Adipocyte (in vitro differentiated cells): ENCODE data around the gene TEAD2.

ENCODE experiments used
- DNase-seq: peaks from one replicate; pipeline ENCODE4 v3.0.0-alpha.2; 2015; ENCODE audit warnings: low read depth
- H3K27me3 ChIP-seq: replicated peaks from 2 replicates; pipeline ENCODE4 v1.7.0; 2013; ENCODE audit warnings: mild to moderate bottlenecking, low read length, moderate library complexity; ENCODE audit not compliant: control insufficient read depth, insufficient read depth
- H3K36me3 ChIP-seq: 2 replicates; pipeline ENCODE4 v1.7.0; 2013; ENCODE audit warnings: low read length, mild to moderate bottlenecking, moderate library complexity; ENCODE audit not compliant: control insufficient read depth, insufficient read depth, severe bottlenecking
- H3K4me1 ChIP-seq: 2 replicates; pipeline ENCODE4 v1.7.0; 2013; ENCODE audit warnings: mild to moderate bottlenecking, low read length, moderate library complexity; ENCODE audit not compliant: control insufficient read depth, insufficient read depth
- H3K4me3 ChIP-seq: 2 replicates; pipeline ENCODE4 v1.7.0; 2013; ENCODE audit warnings: mild to moderate bottlenecking, low read length, moderate library complexity
- H3K9ac ChIP-seq: 2 replicates; pipeline ENCODE4 v1.7.0; 2013; ENCODE audit warnings: mild to moderate bottlenecking, low read length, moderate library complexity
- H3K9me3 ChIP-seq: 2 replicates; pipeline ENCODE4 v1.7.0; 2013; ENCODE audit warnings: mild to moderate bottlenecking, low read length, moderate library complexity; ENCODE audit not compliant: control insufficient read depth

Gene TEAD2

DNA sequence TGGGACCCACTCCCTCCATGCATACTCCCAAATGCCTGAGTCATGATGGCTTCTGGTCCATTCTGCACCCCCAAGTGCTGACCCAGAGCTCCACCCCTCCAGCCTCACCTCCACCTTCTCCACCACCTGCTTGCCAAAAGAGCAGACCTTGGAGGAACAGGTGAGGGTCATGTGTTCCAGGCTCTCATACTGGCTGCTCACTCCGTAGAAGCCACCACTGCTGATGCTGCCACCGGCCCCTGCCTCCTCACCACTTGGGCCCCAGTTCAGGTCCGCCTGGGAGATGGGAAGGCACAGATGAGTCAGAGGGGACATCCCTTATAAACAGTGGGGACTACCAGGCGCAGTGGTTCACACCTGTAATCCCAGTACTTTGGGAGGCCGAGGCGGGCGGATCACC is 19.1 kb downstream of the TEAD2 start:
- Histone ChIP-seq H3K36me3 (peaks cover 51% of the 10 kb centered on the region), H3K27me3 (no peaks in the 10 kb centered on the region), H3K4me1 (peaks cover 3% of the 10 kb centered on the region), H3K9me3 (no peaks in the 10 kb centered on the region), H3K4me3 (no peak overlapping the region), H3K9ac (no peak overlapping the region)
- DNase-seq = no peak

DNA sequence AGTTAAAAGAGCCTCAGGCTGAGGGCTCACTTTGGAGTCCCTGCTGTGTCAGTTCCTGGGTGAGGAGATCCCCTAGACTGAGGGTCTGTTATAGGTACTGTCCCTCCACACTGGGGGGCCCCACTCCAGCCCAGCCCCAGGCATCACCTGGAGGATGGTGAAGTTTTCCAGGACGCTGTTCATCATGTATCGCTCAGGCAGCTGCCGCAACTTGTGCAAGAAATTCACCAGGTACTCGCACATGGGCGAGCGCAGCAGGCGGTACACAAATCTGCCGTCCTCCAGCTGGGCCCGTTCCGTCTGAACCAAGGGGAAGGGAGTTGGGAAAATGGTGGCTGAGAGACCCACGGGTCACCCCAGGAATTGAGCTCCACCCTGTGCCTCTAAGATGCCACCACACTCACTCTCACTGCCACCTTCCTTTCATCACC is 19.9 kb downstream of the TEAD2 start:
- no peak for DNase-seq
- H3K9me3 ChIP-seq = no peaks in the 10 kb centered on the region
- no peak overlapping the region for H3K9ac ChIP-seq
- no peak overlapping the region for H3K4me3 ChIP-seq
- H3K4me1 ChIP-seq = peaks cover 3% of the 10 kb centered on the region
- H3K36me3 ChIP-seq = peaks cover 43% of the 10 kb centered on the region
- no peaks in the 10 kb centered on the region for H3K27me3 ChIP-seq

DNA sequence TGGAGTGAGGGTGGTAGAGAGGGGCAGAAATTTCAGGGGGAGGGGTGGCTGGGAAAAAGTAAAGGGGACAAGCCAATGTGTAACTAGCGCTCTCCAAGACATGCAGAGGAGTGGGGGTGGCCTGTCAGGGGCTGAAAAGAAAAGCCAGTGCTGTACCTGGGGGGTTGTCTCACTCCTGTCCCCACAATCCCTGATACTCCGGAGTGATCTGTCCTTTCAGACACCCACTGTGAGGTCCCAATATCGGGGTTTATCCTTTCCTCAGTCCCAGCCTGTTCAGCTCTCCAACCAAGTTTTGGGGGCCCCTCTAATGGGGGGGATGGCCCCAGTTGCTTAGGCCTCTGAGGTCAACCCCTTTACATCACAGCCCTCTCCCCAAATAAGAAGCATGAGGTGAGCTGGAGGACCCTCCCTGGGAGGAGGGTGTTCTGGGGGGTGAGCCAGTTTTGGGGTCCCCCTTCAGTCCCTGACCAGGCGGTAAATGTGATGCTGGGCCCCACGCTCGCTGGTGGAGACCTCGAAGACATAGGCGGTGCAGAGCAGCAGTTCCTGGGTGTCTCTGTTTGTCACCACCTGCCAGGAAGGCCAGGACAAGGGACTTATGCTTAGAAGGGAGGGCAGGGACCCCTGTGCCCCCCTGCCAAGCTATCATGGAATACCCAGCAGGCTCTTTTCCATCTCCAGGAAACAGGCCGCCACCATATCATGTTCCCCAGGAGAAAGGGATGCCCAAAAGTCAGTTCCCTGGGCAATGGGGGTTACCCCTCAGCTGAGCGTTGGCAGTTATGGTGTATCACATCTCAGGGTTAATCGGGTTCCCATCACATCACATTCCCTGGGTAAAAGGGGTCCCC is 21.1 kb downstream of the TEAD2 start:
- Histone ChIP-seq H3K9ac (no peak overlapping the region), H3K36me3 (peaks cover 34% of the 10 kb centered on the region), H3K4me1 (peaks cover 3% of the 10 kb centered on the region), H3K4me3 (no peak overlapping the region), H3K27me3 (no peaks in the 10 kb centered on the region), H3K9me3 (no peaks in the 10 kb centered on the region)
- no peak for DNase-seq

DNA sequence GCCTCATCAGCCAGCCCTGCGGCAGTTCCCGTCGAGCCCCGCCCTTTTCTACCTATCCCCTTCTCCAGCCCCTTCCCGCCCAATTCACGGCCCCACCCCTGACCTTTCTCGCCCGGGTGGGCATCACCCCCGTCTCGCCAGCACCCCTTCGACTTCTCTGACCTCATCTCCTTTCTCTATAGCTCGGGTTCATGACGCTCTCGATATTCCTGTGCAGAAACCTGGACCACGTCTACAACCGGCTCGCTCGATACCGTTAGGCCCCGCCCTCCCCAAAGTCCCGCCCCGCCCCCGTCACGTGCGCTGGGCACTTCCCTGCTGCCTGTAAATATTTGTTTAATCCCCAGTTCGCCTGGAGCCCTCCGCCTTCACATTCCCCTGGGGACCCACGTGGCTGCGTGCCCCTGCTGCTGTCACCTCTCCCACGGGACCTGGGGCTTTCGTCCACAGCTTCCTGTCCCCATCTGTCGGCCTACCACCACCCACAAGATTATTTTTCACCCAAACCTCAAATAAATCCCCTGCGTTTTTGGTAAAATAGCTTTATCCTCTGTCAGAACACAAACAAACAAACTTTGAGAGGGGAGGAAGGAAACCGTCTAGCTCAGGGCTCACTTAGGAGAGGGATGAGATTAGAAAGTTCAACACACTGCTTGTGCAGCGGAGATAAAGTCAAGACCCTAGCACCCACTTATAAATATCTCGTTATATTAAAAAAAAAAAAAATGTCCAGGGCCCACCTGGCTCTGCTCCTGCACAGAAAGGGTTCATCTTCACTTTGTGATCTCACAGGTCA is 21.9 kb downstream of the TEAD2 start:
- Histone ChIP-seq H3K27me3 (no peaks in the 10 kb centered on the region), H3K4me3 (peak overlapping the region; percentile 50), H3K36me3 (peaks cover 34% of the 10 kb centered on the region), H3K9ac (no peak overlapping the region), H3K4me1 (peaks cover 3% of the 10 kb centered on the region), H3K9me3 (no peaks in the 10 kb centered on the region)
- DNase-seq = peak; percentile 19

DNA sequence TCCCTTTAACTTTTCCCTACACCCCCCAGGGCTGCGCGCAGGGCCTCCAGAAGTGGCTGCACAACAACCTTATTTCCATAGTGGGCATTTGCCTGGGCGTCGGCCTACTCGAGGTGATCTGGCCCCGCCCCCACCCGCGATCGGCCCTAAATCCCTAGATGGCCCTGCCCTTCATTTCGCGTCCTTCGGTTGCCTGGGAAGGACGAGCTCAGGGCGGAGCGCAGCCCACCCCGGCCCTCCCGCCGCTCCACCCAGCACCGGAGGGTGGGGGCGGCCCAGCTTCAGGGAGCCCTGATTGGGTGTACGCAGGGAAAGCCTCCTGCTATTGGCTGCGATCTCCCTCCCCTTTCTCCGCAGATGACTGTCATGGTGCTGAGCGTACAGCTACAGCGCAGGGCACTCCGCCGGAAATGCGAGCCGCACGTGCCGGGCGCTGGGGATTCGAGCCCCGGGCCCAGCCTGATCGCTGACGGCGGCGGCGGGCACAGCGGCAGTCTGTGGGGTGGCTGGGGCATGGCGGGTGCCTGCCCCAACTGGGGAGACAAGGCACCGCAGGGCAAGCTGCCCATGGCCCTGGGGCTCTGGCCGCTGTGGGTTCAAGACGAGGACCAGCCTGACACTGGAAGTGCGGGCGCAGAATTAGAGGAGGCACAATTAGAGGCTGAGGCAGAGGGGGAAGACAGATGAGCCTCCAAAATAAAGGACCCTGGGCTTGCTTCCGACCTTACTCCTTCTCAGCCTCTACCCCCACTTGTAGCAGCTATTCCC is 22.7 kb downstream of the TEAD2 start:
- peak overlapping the region; percentile 50 for H3K4me3 ChIP-seq
- H3K9ac ChIP-seq = peak overlapping the region; percentile 29
- no peaks in the 10 kb centered on the region for H3K9me3 ChIP-seq
- DNase-seq = peak; percentile 33
- no peaks in the 10 kb centered on the region for H3K27me3 ChIP-seq
- peaks cover 26% of the 10 kb centered on the region for H3K36me3 ChIP-seq
- peaks cover 3% of the 10 kb centered on the region for H3K4me1 ChIP-seq

DNA sequence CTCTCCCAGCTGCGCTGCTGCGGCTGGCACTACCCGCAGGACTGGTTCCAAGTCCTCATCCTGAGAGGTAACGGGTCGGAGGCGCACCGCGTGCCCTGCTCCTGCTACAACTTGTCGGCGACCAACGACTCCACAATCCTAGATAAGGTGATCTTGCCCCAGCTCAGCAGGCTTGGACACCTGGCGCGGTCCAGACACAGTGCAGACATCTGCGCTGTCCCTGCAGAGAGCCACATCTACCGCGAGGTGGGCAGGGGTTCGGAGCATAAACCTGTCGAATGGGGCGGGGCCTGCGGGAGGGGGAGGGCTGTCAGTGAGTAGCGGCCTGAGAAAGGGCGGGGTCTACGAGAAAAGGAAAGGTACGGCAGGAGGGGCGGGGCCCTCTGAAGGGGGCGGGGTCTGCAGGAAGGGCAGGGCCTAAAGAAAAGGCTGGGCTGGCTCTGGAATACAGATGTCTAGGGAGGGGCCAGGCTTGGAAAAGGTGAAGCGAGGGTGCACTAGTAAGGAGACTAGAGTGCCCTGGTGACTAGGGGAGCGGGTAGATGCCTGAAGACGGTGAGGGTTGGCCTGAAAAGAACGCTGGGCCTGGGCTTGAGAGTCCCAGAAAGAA is 23.4 kb downstream of the TEAD2 start:
- H3K9ac ChIP-seq = peak overlapping the region; percentile 29
- H3K9me3 ChIP-seq = no peaks in the 10 kb centered on the region
- no peaks in the 10 kb centered on the region for H3K27me3 ChIP-seq
- peak overlapping the region; percentile 50 for H3K4me3 ChIP-seq
- H3K4me1 ChIP-seq = peaks cover 3% of the 10 kb centered on the region
- peaks cover 24% of the 10 kb centered on the region for H3K36me3 ChIP-seq
- DNase-seq = peak; percentile 14

DNA sequence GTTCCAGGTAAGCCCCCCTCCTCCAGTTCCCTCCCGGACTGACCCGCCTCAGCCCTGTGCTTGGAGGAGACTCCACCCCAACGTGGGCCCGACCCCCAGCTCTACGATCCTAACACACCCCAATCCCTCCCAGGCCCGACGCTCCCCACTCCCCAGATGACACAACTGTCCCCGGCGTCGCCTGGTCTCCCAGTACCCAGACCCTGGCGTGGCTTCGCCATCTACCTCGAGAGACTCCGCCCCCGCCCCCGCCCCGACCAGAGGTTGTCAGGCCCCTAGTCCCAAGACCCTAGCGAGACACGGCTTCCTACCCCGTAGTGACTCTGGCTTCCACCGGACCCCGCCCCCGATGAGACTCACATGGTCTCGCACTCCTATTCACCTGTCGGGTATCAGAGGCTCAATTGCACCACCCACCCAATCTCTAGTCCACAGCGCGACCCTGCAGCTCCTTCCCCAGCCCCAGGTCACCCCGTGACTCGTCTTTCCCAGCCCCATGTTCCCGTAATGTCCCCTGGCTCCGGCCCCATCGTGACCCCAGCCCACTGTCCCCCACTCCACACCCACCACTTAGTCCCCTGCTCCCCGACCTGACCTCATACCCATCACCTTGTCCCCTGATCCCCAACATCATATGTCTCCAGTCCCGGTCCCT is 24.1 kb downstream of the TEAD2 start:
- Histone ChIP-seq H3K4me3 (no peak overlapping the region), H3K36me3 (peaks cover 20% of the 10 kb centered on the region), H3K9me3 (no peaks in the 10 kb centered on the region), H3K4me1 (peaks cover 3% of the 10 kb centered on the region), H3K27me3 (no peaks in the 10 kb centered on the region), H3K9ac (no peak overlapping the region)
- DNase-seq = no peak

DNA sequence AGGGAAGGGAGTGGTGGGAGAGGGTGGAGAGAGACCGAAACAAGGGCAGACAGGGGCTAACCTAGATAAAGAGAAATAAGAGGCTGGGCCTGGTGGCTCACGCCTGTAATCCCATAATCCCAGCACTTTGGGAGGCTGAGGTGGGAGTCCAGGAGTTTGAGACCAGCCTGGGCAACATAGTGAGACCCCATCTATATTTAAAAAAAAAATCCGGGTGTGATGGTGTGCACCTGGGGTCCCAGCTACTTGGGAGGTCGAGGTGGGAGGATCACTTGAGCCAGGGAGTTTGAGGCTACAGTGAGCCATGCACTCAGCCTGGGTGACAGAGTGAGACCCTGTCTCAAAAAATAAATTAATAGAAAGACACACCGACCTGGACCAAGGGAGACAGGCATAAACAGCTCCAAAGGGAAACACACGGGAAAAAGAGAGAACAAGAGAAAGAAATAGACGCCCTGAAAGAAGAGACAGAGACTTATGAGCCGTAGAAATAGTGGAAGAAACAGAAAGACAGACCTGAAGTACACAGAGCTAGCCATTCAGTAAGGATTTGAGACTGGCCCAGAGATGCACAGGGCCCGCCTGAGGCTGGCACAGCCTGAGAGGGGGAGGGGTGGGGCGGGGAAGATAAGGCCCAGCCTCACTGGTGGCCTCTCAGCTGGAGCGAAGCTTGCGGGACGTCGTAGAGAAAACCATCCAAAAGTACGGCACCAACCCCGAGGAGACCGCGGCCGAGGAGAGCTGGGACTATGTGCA is 24.8 kb downstream of the TEAD2 start:
- H3K4me1 ChIP-seq = peaks cover 3% of the 10 kb centered on the region
- no peak for DNase-seq
- H3K27me3 ChIP-seq = no peaks in the 10 kb centered on the region
- no peak overlapping the region for H3K4me3 ChIP-seq
- peaks cover 15% of the 10 kb centered on the region for H3K36me3 ChIP-seq
- no peaks in the 10 kb centered on the region for H3K9me3 ChIP-seq
- H3K9ac ChIP-seq = no peak overlapping the region

DNA sequence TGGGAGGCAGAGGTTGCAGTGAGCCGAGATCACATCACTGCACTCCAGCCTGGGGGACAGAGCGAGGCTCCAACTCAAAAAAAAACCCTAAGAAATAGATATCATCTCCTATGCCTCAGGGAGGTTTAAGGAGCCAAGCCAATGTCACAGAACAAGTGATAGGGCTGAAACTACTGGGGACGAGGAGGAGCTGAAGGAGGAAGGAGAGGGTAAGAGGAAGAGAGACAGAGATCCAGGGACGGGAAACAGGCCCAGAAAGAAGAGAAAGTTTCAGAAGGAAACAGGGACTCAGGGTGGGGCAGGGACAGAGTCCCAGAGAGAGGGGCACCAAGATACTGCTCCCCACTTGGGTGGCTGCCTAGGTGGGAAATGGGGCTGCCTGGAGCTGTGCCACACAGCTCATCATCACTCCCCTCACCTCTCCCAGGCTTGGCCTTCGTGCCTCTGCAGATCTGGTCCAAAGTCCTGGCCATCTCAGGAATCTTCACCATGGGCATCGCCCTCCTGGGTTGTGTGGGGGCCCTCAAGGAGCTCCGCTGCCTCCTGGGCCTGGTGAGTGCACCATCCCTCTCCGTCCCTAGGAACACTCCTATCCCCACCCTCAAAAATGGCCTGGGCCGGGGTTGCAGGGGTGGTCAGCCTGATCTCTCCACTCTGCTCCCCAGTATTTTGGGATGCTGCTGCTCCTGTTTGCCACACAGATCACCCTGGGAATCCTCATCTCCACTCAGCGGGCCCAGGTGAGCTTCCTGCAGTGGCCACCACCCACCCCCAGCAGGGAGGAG is 25.5 kb downstream of the TEAD2 start:
- no peak for DNase-seq
- H3K27me3 ChIP-seq = no peaks in the 10 kb centered on the region
- no peak overlapping the region for H3K9ac ChIP-seq
- no peaks in the 10 kb centered on the region for H3K9me3 ChIP-seq
- H3K4me1 ChIP-seq = peaks cover 3% of the 10 kb centered on the region
- H3K36me3 ChIP-seq = peaks cover 10% of the 10 kb centered on the region
- no peak overlapping the region for H3K4me3 ChIP-seq
